Coronary artery (tissue), 2 donors: ENCODE measurements around the gene BICD1.

Experiments
- DNase-seq: peaks from one replicate; pipeline ENCODE4 v3.0.0-alpha.2; 2017; ENCODE audit warnings: low spot score
- H3K27ac ChIP-seq, 2 donors: fragments of 200-600 bp; sonication (generic); one replicate each; pipeline ENCODE4 v1.5.1; 2016 to 2019
- H3K4me3 ChIP-seq: fragments of 200-600 bp; sonication (generic); 2 replicates; pipeline ENCODE4 v1.5.1; 2016; ENCODE audit warnings: mild to moderate bottlenecking, moderate library complexity
- TF ChIP-seq, protein P1 (sequence below): fragments of 200-600 bp; sonication (generic); IDR thresholded peaks from one replicate; pipeline ENCODE4 v1.5.1; 2019; ENCODE audit warnings: antibody characterized with exemption

BICD1 gene

DNA sequence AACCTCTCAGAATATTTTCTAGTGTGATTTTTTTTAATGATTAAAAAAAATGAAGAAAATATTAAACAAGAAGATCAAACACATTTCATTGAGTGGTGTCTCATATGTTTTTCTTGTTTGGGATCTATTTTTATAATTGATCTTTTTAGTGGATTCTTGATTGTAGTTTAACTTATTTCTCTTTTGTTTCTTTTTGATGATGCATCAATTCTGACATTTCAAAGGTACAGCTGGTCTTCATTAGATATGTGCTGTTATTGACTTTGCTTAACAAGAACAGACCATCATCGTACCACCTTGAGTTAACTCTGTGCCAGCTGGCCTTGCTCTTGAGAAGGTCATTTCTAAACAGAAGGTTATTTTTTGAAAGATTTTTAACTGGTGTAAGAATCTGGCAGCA lies 246.9 kb downstream of the BICD1 start:
- no peak for DNase-seq
- no peak overlapping the region for H3K27ac ChIP-seq
- H3K4me3 ChIP-seq = no peak overlapping the region
- TF ChIP-seq, protein P1, sequence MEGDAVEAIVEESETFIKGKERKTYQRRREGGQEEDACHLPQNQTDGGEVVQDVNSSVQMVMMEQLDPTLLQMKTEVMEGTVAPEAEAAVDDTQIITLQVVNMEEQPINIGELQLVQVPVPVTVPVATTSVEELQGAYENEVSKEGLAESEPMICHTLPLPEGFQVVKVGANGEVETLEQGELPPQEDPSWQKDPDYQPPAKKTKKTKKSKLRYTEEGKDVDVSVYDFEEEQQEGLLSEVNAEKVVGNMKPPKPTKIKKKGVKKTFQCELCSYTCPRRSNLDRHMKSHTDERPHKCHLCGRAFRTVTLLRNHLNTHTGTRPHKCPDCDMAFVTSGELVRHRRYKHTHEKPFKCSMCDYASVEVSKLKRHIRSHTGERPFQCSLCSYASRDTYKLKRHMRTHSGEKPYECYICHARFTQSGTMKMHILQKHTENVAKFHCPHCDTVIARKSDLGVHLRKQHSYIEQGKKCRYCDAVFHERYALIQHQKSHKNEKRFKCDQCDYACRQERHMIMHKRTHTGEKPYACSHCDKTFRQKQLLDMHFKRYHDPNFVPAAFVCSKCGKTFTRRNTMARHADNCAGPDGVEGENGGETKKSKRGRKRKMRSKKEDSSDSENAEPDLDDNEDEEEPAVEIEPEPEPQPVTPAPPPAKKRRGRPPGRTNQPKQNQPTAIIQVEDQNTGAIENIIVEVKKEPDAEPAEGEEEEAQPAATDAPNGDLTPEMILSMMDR = no peak

DNA sequence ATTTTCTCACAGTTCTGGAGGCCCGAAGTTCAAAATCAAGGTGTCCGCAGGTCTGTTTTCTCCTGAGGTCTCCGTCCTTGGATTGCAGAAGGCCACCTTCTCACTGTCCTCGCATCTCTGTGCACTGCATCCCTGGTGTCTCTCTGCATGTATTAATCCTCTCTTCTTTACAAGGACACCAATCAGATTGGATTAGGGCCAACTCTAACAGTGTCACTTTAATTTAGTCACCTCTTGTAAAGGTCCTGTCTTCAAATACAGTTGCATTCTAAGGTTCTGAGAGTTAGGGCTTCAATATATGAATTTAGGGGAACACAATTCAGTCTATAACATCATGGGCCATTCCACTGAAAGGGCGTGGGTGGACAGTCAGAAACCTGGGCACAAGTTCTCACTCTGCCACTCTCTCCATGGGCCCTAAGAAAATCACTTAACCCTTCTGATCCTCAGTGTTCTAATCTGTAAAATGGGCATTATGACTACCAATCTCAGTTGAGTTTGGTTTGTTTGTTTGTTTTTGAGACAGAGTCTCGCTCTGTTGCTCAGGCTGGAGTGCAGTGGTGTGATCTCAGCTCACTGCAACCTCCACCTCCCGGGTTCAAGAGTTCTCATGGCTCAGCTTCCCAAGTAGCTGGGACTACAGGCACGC lies 251.1 kb downstream of the BICD1 start:
- Histone ChIP-seq H3K27ac (no peak overlapping the region), H3K4me3 (no peak overlapping the region)
- DNase-seq = no peak
- TF ChIP-seq, protein P1 = no peak

DNA sequence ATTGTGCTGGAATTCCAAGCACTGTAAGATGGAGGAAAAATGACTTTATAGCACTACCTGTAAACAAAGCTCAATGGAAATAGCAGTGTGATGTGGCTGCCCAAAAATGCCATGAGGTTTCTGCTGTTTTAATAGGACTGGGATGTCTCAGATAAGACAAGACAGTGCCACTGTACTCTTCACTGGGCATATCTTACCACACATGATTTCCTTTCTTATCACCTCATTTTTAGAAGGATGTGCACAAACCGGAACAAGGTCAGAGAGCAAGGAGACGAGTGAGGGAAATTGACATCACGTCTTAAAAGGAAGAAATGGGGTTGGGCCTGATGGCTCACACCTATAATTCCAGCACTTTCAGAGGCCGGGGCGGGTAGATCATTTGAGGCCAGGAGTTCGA lies 254.3 kb downstream of the BICD1 start:
- TF ChIP-seq, protein P1 = no peak
- H3K27ac ChIP-seq = no peak overlapping the region
- DNase-seq = no peak
- no peak overlapping the region for H3K4me3 ChIP-seq

DNA sequence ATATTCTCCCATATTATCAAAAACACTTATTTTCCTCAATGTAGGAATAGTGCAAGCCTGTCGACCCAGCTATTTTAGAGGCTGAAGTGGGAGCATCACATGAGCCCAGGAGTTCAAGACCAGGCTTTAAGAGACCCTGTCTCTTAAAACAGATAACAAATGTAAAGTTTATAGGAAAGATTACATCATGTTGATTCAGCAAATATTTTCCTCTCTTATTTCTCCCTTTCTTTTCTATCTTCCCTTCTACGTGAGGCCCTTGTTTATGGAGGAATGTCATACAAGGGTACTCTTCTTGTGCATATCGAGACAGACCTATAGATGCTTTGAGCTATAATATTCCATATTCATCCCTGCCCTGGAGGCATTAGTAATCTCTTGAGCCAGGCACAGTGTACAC lies 256.2 kb downstream of the BICD1 start:
- no peak overlapping the region for H3K27ac ChIP-seq
- TF ChIP-seq, protein P1 = no peak
- no peak for DNase-seq
- H3K4me3 ChIP-seq = no peak overlapping the region

DNA sequence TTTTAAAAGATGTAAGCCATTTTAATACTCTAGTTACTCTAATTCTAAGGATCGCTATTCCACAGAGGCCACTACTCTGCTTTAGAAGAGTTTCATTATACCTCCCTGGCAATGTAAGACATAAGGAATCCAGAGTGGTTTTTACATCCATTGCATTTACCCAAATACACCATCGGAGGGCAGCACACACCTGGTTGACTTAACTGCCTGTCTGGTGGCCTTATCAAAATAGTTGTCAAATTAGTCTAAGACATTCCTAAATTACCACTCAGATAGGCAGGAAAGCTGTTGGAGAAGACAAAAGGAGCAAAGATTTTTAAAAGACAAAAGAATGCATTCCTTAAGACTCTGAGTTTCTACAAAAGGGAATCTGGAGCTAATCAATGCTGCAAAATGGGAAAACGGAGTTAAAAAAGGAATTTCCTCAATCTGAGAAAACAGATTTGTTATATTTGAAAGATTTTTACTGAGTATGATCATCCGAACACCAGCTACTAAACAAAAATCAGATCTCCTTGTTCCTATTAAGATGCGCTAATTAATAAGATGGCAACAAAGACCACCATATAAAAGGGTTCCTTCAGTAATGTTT lies 258.9 kb downstream of the BICD1 start:
- TF ChIP-seq, protein P1 = peak; percentile 56
- Histone ChIP-seq H3K4me3 (no peak overlapping the region), H3K27ac (no peak overlapping the region)
- DNase-seq = no peak

DNA sequence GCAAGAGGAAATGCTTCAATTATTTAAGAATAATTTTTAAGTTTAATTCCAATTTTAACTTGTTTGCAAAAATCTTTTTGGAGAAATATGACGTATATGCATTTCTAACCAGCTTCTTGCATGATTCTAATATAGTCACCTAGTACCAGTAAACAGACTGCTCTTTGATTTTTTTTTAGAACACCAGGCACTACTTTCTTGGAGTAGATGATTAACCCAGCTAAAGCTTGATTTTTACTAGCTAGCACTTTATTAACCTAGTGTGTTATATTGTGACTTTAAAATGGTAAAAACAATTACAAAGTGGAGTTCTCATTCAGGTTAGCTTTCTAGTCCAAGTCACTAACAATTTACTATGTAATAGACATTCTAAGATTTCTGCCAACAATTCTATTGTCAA lies 260.1 kb downstream of the BICD1 start:
- Histone ChIP-seq H3K27ac (no peak overlapping the region), H3K4me3 (no peak overlapping the region)
- no peak for DNase-seq
- TF ChIP-seq, protein P1 = no peak

DNA sequence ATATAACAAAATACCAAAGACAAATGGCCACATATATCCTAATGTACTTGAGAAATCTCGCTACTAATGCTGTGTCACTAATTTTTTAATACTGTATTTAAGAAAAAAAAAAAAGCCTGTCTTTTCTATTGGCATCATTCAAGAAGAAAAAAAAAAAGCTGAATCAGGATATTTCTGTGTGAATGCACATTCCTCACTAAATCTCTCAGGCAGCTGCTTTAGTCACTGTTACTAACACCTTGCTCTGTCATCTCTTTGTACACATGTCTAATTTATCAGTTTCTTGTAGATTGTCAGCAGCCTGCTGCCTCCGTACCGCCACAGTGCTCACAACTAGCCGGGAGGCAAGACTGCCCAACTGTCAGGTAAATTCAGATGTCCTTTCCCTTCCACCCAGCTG lies 260.7 kb downstream of the BICD1 start:
- no peak for DNase-seq
- H3K27ac ChIP-seq = no peak overlapping the region
- no peak overlapping the region for H3K4me3 ChIP-seq
- TF ChIP-seq, protein P1 = no peak
